Activated CD4-positive, alpha-beta T cell treated with anti-CD3 and anti-CD28 coated beads, Interleukin-2, Interleukin-4, amounts not matched to agents 100 ng/mL and 50 ng/mL, durations not matched to agents 16 hours and 8 hours (primary cell): ENCODE measurements around the gene GAB1.
"Not testable (repeated sequence)": the region's sequence is repeated elsewhere in the genome, so short reads cannot be mapped to it uniquely, and the experiment has no call there.

ENCODE experiments used
- DNase-seq: peaks from one replicate; pipeline ENCODE4 v3.0.0-alpha.2; 2020; ENCODE audit warnings: low spot score

The GAB1 gene

GRCh38 chr4:143338313-143338712 lies 1.6 kb downstream of the GAB1 start:
- no peak for DNase-seq

- no peak for DNase-seq
Measured at GRCh38 chr4:143339497-143339896, 2.8 kb downstream of the GAB1 start.

- DNase-seq = no peak
Measured at GRCh38 chr4:143341186-143341755, 4.6 kb downstream of the GAB1 start.

GRCh38 chr4:143343276-143343831 lies 6.7 kb downstream of the GAB1 start:
- no peak for DNase-seq

GRCh38 chr4:143344041-143344440 lies 7.4 kb downstream of the GAB1 start:
- DNase-seq = no peak

- DNase-seq = no peak
Measured at GRCh38 chr4:143344774-143345173, 8.1 kb downstream of the GAB1 start.

- DNase-seq = no peak
Measured at GRCh38 chr4:143345356-143345755, 8.7 kb downstream of the GAB1 start.

- no peak for DNase-seq
Measured at GRCh38 chr4:143346206-143346605, 9.5 kb downstream of the GAB1 start.

GRCh38 chr4:143347484-143348111 lies 10.9 kb downstream of the GAB1 start:
- no peak for DNase-seq

- DNase-seq = no peak
Measured at GRCh38 chr4:143348233-143349077, 11.8 kb downstream of the GAB1 start.

GRCh38 chr4:143349858-143350527 lies 13.3 kb downstream of the GAB1 start:
- not testable (repeated sequence) for DNase-seq

- DNase-seq = no peak
Measured at GRCh38 chr4:143351149-143351691, 14.5 kb downstream of the GAB1 start.

GRCh38 chr4:143351774-143352451 lies 15.2 kb downstream of the GAB1 start:
- no peak for DNase-seq

- no peak for DNase-seq
Measured at GRCh38 chr4:143352720-143353119, 16.0 kb downstream of the GAB1 start.

GRCh38 chr4:143353797-143354196 lies 17.1 kb downstream of the GAB1 start:
- DNase-seq = no peak

GRCh38 chr4:143354990-143355389 lies 18.3 kb downstream of the GAB1 start:
- DNase-seq = no peak

- no peak for DNase-seq
Measured at GRCh38 chr4:143355540-143356217, 19.0 kb downstream of the GAB1 start.

GRCh38 chr4:143356493-143356892 lies 19.8 kb downstream of the GAB1 start:
- DNase-seq = no peak

GRCh38 chr4:143357161-143357845 lies 20.6 kb downstream of the GAB1 start:
- DNase-seq = no peak

GRCh38 chr4:143358419-143358818 lies 21.7 kb downstream of the GAB1 start:
- DNase-seq = no peak
